Hippocampal formation (tissue), 2 donors: ENCODE measurements around the gene TNFRSF1A.
"Not testable (repeated sequence)": the region's sequence is repeated elsewhere in the genome, so short reads cannot be mapped to it uniquely, and the experiment has no call there.

ENCODE experiments used
- DNase-seq, 2 donors: peaks; one replicate each; lab custom pipeline; 2025; lab: John Stamatoyannopoulos, UW

Gene TNFRSF1A

DNA sequence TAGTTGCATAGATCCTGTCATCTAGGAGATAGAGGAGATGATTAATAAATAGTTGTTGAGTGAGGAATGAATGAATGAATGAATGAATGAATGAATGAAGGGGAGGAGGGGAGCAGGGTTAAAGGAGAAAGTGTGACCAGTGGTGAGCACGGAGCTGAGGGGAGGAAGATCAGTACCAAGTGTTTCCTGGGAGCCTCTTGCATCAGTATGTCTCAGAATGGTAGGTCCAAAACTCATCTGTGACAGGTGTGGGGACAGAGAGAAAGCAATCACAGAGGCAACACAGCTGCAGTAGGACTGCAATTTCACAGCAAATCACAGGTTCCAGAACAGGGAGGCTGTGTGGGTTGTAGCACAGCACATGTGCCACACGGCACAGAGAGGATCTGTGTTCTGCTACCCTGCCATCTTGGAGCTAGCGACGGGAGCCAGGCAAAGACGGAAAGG is 14.5 kb upstream of the TNFRSF1A start:
- DNase-seq, result no peak

DNA sequence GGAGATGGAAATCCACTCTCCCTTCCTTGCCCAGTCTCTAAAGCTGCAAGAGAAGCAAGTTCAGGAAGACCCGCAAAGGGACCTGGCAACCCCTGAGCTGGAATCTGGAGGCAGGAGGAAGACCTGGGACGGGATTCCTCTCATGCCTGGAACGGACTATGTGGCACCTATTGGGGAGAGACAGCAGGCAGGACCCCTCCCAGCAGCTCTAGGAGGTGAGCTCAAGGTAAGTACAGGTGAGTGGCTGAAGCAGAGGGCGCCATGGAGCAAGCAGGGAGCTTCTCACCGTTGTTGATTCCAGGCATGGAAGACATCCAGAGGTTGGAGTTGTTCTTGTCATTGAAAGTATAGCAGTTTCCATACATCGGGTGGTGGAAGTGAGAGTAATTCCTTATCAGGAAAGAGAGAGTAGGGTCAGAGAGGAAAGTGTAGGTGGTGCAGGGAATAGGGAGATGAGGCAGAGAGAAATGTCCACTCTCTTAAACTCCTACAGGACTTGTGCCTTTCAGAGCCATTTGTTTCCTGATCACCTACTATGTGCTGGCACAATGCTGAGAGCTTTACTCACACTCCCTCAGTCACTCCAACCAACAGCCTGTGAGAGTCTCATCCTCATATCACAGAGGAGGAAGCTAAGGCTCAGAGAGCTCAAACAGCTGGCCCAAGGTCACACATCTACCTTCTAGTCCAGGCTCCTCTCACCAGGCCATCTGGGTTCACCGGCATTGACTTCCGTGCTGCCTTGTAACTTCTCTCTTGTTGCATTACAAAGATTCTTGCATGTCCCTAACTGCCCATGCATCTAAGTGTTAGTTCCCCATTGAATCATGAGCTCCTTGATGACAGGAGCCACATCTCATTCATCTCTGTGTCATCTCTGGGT is 13.9 kb upstream of the TNFRSF1A start:
- no peak for DNase-seq

DNA sequence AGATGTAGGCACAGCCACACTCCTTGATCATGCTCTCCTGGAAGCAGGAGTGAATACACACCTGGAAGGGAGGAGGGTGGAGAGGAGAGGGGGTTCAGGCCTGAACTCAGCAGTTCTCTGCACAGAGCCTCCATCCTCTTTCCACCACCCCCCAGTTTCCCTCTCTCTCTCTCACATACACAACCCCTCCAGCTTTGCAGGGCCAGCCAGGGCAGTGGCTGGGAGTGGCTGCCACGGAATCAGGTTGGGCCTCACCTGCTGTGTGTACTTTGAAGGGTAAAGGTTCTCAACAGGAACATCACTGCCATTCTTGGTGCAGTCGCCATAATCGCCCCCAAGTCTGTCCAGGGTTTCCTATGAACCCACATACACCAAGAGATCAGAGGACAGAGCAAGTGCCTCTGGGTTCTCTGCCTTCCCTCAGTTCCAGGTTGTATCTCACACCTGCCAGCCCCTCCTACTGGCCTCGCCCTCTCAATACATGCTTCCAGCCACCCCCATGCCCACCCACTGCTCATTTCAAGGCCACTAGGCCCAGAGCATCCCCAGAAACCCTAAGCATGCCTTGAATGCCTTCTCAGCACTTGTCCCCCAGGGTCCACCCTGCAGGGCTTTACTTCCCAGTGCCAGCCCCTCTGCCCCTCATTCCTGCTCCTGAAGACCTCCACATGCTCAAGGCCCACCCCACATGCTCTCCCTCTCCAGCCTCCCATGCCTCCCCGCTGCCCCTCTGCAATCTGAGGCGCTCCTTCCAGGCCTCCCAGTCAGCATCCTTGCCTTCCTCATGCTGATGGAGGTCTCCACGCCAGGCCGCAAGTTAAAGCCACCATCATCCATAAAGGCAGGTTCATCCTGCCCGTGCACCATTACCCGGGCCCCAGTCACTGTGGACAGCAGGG is 12.9 kb upstream of the TNFRSF1A start:
- no peak for DNase-seq

DNA sequence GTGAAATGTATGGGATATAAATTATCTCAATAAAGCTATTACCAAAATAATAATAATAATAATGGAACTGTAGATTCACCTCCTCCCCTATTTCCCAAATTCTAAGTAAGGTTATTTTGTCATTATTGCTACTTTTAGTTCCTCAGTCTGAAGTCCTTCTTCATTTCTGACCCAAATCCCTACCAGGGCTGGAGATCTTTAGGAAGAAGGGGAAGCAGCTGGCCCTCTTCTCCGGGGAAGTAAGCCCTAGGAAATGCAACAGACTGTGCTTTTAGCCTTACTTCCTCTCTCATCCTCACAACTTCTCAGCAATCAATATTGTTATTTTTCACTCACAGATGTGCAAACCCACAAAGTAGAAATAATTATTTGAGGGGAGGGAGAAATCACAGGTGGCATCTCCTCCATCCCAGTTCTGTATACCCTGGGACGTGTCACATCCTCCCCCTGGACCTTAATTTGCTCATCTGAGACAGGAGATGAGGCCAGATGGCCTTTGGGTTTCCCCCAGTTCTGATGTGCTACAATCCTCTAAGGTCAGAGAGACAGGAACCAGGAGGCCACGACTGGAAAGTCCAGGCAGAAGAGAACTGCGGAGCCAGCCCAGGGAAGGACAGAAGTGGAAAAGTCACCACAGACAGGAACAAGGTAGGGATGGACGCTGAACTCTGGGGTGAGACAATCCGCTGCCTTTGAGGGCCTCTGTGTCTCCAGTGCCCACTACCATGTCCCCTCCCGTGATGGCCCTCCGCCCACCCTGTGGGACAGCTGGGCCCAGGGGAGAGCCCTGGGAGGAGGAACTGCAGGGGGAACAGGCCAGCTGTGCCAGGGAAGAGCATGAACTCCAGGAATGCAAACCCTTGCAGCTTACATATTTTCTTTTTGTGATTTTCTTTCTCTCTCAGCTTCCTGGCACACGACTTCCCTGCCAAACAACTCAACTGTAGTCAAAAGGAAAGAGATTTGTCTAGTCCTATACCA is 10.6 kb upstream of the TNFRSF1A start:
- no peak for DNase-seq

DNA sequence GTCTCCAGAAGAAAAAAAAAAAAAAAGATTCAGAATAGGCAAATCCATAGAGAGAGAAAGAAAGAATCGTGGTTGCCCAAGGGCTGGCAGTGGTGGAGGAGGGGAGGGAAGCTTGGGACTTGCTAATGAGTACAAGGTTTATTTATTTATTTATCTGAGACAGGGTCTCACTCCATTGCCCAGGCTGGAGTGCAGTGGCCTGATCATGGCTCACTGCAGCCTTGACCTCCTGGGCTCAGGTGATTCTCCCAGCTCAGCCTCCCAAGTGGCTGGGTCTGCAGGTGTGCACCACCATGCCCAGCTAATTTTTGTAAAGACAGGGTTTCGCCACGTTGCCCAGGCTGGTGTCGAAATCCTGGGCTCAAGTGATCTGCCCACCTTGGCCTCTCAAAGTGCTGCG is 9.7 kb upstream of the TNFRSF1A start:
- DNase-seq, result no peak

DNA sequence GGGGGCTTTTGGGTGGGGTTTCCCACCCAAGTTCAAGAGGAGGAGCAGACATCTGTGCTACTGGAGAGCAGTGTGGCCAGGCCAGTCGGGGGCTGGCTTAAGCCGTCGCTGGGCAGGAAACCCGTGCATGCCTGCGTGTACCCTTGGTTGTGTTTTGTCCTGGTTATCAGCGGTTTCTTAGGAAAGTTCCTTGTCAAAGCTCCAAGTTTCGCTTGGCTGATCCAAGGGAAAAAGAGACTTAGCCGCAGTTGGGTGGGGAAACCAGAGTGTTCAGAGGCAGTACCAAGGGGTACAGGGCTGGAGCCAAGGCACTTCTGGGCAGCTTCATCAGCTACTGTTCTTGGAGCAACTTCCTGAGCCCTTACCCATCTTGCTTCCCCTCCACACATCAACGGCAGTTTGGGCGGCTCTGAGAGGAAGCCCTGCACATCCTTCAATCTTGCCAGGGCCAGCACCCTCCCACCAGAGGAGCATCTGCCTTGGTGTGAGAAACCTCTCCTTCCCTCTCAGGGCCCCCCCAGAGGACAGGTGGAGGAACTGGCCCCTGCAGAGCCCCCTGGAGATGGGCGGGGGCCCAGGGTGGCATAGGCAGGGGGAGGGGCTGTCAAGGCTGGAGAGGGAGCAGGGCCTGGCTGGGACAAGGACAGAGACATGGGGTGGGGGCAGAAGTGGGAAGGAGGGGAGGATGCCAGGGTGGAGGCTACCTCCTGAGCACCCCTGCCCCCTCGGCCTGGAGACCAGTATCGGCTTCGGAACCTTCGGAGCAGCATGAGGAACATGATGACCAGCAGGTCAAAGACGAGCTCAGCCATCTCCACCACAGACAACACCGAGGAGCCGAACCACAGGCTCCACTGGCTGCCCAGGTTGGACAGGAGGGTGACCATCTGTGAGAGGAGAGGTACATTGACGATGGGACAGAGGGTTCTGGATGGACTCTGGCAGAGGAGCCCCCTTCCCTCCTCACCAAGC is 5.8 kb upstream of the TNFRSF1A start:
- DNase-seq, result no peak

DNA sequence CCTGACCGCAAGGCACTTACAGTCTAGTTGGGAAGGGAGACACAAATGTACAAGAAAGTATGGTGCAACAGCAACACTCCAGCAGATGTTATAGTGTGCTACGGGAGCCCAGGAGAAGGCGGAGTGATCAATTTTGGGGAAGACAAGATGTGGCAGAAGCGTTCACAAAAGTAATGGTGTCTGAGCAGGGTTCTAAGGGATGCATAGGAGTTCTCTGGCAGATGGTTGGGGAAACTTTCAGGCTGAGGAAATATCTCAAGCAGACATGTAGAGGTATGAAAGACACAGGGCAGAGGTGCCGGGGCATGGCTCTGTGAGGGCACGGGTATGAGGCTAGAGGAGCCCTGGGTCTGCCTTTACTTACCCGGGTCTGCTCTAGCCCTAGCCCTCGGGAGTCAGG is 5.1 kb upstream of the TNFRSF1A start:
- no peak for DNase-seq

DNA sequence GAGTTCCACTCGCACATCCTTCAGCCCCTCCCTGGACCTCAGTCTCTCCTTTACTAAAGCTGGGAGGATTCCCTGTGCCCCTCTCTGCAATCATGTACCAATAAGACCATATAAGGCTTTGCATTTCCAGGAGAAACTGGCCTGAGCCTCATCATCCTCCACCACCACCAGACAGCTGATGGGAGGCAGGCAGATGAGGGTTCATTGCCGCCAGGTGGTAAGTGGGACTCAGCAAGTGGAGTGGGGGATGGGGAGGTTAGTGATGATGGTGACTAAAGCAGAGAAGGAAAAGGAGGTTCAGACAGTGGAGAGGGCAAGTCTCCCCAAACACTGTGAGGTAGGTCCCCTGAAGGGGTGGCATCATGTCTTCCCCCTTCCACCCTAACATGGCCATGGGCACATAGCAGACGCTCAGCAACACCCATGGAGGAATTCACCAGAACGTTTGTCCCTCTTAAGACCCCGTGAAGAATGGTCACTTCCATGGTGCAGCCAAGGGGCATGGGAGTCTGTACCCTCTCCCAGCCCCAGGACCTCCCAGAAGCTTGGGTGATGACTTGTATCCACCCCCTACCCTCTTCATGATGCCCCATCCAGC is 4.5 kb upstream of the TNFRSF1A start:
- DNase-seq, result no peak

DNA sequence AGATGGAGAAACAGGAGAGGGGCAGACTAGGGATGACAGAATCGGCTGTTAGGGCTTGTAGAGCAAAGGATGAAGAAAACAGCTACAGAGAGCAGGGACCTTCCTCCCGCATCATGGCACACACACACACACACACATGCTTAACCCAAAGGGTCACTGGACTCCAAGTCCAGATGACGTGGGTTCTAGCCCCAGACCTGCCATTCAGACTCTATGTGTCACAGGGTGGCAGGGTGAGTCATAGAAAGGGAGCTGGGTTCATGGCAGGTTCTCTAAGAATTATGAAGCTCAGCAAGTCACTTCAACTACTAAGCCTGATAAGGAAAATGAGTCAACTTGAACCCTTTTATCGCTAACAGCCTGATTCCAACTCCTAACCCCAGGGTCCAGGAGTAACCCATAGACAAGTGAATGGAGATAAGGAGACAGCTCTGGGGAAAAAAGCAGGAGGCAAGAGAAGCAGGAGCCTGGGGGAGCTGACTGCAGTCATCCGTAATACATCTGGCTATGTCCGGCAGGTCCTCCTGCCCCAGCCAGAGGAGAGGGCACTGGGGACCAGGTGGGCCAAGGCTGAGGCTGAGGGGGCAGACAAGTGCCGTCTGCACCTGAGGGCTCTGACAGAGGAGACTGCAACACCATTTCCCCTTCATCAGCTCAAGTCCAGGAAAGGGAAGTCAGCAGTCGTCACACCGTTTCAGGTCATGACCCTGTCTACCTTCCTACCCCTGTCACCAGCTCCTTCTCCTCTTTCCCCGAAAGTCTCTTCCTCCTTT is 3.6 kb upstream of the TNFRSF1A start:
- DNase-seq, result no peak

DNA sequence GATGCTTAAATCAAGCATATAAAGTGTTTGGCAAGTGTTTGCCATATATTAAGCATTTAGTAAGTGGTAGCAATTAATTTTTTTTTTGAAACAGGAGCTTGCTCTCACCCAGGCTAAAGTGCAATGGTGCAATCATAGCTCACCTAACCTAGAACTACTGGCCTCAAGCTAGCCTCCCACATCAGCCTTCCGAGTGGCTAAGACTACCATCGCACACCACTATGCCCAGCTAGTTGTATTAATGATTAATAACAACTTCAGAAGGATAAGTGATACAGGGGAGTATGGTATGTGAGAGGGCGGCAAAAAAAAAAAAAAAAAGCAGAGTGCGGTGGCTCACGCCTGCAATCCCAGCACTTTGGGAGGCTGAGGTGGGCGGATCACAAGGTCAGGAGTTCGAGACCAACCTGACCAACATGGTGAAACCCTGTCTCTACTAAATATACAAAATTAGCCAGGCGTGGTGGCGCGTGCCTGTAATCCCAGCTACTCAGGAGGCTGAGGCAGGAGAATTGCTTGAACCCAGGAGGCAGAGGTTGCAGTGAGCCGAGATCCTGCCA is 2.3 kb upstream of the TNFRSF1A start:
- DNase-seq, result not testable (repeated sequence)

DNA sequence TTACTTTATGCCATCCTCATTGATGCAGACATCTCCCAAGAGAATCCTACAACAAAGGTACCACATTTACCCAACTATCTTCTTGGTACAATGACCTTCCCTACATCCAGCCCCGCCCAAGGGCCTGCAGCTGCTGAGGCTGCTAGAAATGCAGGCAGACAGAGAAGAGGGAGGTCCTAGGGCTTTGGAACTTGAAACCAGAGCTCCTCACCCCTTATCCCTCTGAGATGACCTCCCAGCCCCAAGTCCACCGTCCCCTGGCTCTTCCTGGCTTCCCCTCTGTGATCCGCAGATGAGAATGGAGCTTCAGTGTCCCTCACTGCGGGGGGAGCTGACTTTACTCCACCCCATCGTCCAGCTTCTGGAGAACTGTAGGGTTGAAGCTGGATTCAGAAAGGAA is 1.6 kb upstream of the TNFRSF1A start:
- no peak for DNase-seq

DNA sequence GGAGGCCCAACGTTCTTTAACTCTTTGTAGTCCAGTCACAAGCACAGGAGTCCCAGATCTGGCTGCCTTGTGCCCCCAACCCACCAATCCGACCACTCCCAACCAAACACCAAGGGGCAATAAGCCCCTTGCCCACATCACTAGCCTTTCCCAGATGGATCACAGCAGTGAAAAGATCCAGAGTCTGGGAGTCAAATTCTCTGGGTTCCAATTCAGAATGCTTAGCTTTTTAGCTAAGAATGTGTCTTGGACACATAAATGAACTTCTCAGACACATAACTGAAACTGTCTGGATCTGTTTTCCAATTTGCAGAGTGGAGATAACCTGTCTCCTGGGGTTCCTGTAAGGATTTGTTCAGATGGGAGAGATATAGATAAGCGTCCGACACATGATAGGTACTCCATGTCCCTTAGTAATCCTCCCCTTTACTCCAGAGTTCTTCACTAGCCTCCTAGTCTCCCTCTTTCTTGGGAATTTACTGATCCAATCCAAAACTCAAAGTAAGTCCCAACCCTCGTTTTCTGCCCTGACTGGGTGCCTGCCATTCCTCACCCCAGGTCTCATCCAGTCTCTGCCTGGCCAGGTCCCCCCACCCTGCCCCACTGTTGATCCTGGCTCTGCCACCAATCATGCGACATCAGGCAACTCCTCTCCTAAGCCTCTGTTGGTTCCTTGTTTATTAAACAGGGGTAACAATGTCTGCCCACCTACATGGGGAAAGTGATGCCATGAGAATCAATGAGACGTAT is 439 bp upstream of the TNFRSF1A start:
- no peak for DNase-seq

DNA sequence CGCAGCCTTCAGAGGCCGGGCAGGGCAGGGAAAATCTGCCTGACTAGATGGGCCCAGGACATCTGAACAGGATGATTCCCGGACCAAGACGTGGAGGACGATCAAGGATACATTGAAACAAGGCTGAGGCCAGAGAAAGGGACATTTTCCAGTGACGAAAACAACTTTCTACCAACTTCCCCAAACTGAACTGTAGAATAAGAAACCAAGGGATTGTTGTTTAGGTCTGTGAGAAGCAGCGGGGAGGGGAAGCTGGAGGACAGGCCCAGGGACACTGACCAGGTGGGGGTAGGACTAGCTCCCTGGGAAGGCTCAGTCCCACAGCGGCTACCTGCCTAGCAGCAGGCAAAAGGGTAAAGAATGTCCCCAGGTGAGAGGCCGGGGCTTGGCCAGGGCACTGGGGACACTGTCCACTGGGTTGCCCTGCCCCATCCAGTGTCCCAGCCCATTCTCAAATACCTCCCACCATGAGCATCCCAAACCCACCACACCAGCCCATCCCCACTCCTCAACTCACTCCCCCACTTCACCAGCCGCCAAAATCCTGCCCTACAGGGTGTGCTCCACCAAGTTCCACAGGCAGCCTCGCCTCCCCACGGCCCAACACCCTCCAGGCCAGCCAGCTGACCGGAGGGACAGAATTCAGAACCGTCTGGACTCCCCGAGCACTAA is 995 bp downstream of the TNFRSF1A start:
- DNase-seq, result no peak

DNA sequence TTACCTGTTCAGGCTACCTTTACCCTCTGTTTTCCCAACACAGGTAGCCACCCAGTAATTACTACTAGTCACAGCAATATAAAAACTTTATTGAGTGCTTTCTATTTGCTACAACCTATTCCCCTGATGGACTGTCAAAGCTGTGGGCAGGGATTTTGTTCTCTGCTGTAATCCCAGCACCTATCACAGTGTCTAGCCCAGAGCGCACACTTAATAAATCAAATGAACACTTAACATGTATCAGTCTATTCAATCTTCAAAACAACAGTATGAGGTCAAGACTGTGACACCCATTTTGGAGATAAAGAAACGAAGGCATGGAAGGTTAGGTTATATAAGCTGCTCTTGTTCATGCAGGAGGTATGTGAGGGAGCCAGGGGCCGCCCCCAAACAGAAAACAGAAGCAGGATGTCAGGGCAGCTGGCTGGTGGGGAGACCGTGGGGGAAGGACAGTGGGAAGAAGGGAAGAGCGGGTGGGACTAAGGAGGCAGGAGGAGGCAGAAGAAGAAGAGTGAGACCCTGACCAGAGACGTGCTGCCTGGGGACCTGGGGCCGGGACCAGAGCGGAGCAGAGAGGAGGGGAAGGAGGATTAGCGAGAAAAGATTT is 1.7 kb downstream of the TNFRSF1A start:
- DNase-seq, result no peak

DNA sequence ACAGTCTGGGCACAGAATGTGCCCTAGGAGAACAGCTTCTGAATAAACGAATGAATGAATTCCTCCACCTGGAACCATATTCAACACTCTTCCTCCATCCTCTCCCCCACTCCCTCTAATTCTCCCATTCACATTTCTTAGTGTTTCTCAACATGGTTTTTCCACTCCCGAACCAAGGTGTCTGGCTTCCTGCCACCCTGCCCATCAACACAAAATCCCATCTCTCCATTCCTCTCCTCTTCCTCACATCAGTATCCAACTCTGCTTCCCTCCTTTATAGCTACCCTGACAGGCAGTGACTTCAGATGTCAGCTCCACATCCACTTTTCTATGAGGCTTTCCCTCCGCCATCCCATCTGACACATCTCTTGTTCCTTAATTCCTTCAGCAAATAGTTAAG is 2.9 kb downstream of the TNFRSF1A start:
- no peak for DNase-seq

DNA sequence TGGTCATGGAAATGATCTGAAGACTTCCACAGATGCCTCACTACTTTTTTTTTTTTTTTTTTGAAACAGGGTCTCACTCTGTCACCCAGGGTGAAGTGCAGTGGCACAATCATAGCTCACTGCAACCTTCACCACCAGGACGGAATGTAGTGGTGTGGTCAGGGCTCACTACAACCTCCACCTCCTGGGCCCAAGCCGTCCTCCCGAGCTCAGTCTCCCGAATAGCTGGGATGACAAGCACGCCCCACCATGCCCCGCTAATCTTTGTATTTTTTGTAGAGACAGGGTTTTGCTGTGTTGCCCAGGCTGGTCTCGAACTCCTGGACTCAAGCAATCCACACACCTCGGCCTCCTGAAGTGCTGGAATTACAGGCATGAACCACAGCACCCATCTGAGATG is 3.3 kb downstream of the TNFRSF1A start:
- DNase-seq, result not testable (repeated sequence)

DNA sequence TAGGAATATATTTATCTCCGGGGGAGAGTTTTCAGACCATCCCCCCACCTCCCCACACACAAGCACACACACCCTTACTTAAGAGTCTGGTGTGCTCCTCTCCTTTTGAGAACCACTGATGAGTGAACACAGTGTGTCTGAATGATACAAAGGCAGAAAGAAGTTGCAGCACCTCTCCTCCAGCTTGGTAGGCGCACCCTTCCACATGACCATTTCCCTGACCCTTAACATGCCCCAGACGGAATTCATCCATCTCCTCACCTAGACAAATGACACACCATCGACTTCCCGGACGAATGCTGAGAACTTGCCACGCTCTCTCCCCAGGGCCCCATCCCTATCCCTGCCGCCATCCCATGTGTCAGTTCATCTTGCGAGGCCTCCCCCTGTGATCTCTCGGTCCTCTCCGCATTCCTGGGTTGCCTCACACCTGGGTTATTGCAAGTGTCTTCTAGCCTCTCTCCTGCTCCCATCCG is 3.9 kb downstream of the TNFRSF1A start:
- DNase-seq, result no peak
